ENCODE measurements around the gene RNF225. TPM values are rescaled to one million over a fixed set of nuclear protein-coding genes. Genes with fewer than 3 reads are reported as not detected.

Gene RNF225
- total and polyA plus RNA-seq, 9 of the 15 experiments (the other 6 are each of a cell fraction or from before 2014, with no cell fraction given): 0.33 TPM; not detected in 8

DNA sequence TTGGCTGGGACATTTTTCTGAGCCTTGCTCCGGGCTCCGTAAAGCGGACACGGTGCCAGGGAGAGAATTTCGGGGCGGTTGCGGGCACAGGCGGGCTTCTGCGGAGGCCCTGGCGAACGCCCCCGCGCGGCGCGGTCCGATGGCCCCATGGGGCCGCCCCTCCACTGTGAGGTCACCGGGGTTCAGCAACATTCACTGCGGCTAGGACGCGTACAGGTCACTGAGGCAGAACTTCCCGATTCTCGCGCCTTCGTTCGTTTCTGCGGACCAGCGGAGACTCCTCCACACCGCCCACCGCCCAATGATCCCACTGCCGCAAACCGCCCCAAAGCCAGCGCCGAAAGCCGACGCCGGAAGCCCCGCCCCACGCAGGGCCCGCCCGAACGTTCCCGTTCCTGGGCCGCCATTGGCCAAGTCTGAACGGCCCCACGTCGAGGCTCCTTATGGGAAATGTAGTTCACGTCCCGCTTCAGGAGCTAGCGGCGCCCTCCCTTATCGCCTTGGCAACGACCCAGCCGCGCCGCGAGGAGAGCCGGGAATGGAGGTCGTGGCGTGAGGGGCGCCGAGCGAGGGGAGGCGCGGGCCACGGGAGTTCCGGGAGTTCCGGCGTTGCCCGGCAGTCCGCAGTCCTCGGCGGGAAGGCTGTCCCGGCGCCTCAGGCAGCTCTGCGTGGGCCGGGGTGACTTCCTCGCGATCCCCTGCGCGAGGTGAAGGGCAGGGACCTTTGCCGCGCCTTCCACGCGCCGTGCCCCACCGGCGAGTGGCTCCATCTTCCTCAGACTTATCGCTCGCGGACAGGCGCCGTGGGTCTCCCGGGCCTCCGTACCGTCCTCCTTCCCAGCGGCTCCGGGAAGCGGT is 12.9 kb downstream of the RNF225 start, which contains the start of gene ZNF584 (continued):
- TF ChIP-seq SMAD4 (CRISPR knock-in tag; conservative IDR thresholded peaks at IDR 0.05): no peak; the same call in 1 of the 2 replicates
- peak; percentile 69; the same call in 1 of the 2 replicates for TF ChIP-seq ZBTB33 (CRISPR knock-in tag; IDR thresholded peaks at IDR 0.05)
- TF ChIP-seq, protein P1, sequence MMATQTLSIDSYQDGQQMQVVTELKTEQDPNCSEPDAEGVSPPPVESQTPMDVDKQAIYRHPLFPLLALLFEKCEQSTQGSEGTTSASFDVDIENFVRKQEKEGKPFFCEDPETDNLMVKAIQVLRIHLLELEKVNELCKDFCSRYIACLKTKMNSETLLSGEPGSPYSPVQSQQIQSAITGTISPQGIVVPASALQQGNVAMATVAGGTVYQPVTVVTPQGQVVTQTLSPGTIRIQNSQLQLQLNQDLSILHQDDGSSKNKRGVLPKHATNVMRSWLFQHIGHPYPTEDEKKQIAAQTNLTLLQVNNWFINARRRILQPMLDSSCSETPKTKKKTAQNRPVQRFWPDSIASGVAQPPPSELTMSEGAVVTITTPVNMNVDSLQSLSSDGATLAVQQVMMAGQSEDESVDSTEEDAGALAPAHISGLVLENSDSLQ (IDR thresholded peaks at IDR 0.05): no peak
- TF ChIP-seq ETV5 (CRISPR knock-in tag; IDR thresholded peaks at IDR 0.05; ENCODE audit: low read depth): 0 out of 2 replicates have a peak, but pooled peaks have one; percentile 58
- no peak for TF ChIP-seq ATF4 (CRISPR knock-in tag; IDR thresholded peaks at IDR 0.05)
- peak; percentile 92; the same call in 1 of the 2 replicates for TF ChIP-seq POLR2AphosphoS2 (IDR thresholded peaks at IDR 0.05; ENCODE audit: low read length)
- TF ChIP-seq SMAD3 (CRISPR knock-in tag; conservative IDR thresholded peaks at IDR 0.05): no peak
- peak; percentile 81; the same call in 1 of the 2 replicates for TF ChIP-seq ESRRA (IDR thresholded peaks at IDR 0.05; ENCODE audit: borderline replicate concordance, low read depth)
- no peak for TF ChIP-seq TFAM (CRISPR knock-in tag; conservative IDR thresholded peaks at IDR 0.05)
- peak in 1 of 2 experiments; percentile 90 for TF ChIP-seq AFF1 (IDR thresholded peaks at IDR 0.05; ENCODE audit: low read depth in 1 of 2, partially characterized antibody in 2 of 2)
- no peak for TF ChIP-seq STAT5B (CRISPR knock-in tag; IDR thresholded peaks at IDR 0.05)
- no peak for TF ChIP-seq ZZZ3 (IDR thresholded peaks at IDR 0.05)
- TF ChIP-seq RBM25 (IDR thresholded peaks at IDR 0.05; ENCODE audit: low read depth, low read length, severe bottlenecking): peak; percentile 76
- no peak; the same call in 1 of the 2 replicates for TF ChIP-seq CREB3 (tag; conservative IDR thresholded peaks at IDR 0.05; ENCODE audit: low read depth)
- TF ChIP-seq HDAC1 (IDR thresholded peaks at IDR 0.05): peak in 1 of 2 experiments; percentile 87; a peak in 2 of 4 replicates
- no peak for TF ChIP-seq BRF1 (IDR thresholded peaks at IDR 0.05; ENCODE audit: borderline replicate concordance, extremely low read depth, insufficient read length)
- no peak for TF ChIP-seq FOXJ2 (tag; IDR thresholded peaks at IDR 0.05)
